Peyer's patch (tissue), 4 donors: ENCODE measurements around the gene ITGB2.

ENCODE experiments used
- CTCF ChIP-seq, 6 experiments: fragments of 450-650 bp in 4 of 6; fragments of 200-600 bp in 2 of 6; sonication (generic) in 1 of 6; IDR thresholded peaks; one replicate each; pipeline ENCODE4 v1.5.1; 2017 to 2019; ENCODE audit warnings: antibody characterized with exemption in 6 of 6, mild to moderate bottlenecking in 3 of 6, moderate library complexity in 1 of 6
- POLR2A ChIP-seq, 2 donors: fragments of 450-650 bp; IDR thresholded peaks; one replicate each; pipeline ENCODE4 v1.5.1; 2017; ENCODE audit warnings: antibody characterized with exemption in 2 of 2, mild to moderate bottlenecking in 2 of 2, moderate library complexity in 2 of 2

GRCh38 chr21:44893948-44894656 lies 26.6 kb downstream of the ITGB2 start:
- TF ChIP-seq POLR2A (IDR thresholded peaks at IDR 0.05) (no peak), CTCF (IDR thresholded peaks at IDR 0.05) (no peak)
